NCI-H82 treated with DMSO at 0.1 percent for 48 hours (cell line): Measurements from ENCODE around the gene PHYKPL.
"Not testable (repeated sequence)": the region's sequence is repeated elsewhere in the genome, so short reads cannot be mapped to it uniquely, and the experiment has no call there.

Experiments used
- DNase-seq: peaks from one replicate; lab custom pipeline; 2025; ENCODE audit not compliant: unreplicated experiment; lab: John Stamatoyannopoulos, UW

PHYKPL gene

DNA sequence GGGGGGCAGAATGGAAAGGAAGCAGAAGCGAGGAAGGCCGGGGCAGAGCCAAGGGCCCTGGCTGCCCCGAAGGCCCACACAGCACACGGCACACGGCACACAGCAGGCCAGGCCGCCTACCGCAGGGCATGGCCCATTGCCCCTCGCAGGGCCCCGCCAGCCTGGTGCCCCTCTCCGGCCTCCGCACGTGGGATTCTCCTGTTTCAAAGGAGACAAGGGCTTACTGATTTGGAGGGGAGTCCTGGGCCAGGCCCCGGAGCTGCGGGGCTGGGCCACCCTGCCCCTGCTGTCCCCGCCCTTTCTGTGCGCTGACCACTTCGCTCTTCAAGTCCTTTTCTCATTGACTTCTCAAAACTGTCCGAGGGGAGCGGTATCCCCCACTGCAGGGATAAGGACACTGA is 7.7 kb upstream of the PHYKPL start:
- no peak for DNase-seq

DNA sequence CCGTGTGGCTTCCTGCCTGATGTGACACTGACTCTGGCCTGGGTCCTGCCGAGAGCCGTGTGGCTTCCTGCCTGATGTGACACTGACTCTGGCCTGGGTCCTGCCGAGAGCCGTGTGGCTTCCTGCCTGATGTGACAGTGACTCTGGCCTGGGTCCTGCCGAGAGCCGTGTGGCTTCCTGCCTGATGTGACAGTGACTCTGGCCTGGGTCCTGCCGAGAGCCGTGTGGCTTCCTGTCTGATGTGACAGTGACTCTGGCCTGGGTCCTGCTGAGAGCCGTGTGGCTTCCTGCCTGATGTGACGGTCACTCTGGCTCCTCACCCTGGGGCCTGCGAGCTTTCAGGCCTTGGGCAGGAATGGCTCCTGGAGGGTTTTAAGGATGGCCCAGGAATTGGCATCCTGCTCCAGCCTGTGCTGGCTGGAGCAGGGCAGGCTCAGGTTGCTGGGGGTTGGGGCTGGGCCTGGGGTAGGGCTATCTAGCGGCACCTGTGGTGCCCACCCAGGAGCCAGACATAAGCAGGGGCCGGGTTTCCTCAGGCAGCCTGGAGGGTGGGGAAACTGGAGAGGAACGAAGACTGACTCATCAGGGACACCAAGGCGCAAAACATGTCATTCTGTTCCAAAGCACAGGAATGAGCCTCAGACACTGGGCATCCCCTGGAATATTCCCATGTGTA is 7.2 kb upstream of the PHYKPL start:
- DNase-seq = not testable (repeated sequence)

- no peak for DNase-seq
These were observed 6.3 kb upstream of the PHYKPL start for GRCh38 chr5:178238711-178239592.

DNA sequence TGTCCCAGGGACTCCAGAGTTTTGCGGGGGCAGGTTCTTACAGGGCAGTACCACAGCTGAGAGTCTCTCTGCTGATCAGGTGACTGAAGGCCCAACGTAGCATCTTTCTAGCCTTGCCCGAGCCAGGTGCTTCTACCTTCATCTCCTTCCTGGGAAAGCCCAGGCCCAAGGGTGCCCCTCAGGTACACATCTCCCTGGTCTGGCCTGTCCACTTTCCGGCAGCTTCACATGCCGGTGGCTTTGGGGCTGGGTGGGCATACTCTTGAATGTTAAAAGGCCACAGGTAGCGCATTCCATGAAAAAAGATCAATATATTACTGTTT is 5.7 kb upstream of the PHYKPL start:
- no peak for DNase-seq

DNA sequence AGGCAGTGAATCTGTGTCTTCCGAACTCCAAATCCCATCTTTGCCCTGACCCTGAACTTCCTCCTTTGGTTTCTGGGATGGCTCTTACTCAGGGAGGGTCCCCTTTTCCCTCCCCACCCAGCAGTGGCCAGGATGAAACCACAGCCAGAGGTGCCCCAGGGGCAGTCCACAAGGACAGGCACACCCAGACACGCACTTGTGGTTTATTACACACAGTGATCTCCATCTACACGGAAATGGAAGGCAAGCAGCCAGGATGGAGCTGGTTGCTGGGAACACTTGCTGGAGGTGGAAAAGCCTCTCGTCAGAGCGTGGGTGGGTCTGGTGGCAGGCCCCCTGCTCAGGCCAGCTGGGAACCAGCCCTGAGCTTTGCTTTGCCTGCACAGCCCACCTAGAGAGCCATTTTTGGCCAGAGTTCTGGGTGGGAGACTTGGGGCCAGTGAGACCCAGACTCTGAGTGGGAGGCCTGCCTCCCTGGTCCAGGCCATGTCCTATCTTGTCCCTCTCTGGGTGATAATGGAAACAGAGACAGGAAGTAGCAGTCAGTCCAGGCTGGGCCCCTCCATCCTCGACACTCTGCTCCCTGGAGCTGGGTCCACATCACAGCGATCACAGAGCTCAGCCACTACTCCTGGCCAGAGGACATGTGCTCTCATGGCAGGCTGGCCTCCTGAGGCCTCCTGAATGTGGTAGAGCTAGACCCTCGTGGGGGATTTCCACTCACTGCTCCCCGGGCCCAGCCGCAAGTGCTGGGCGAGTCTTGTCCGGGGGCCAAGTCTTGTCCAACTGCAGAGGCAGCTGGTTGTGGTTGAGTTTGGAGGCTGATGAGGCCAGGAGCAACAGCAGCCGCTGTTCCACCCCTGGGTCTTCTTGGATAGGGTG is 5.1 kb upstream of the PHYKPL start:
- DNase-seq = no peak

- DNase-seq = no peak
These were observed 4.1 kb upstream of the PHYKPL start for GRCh38 chr5:178236679-178237078.

DNA sequence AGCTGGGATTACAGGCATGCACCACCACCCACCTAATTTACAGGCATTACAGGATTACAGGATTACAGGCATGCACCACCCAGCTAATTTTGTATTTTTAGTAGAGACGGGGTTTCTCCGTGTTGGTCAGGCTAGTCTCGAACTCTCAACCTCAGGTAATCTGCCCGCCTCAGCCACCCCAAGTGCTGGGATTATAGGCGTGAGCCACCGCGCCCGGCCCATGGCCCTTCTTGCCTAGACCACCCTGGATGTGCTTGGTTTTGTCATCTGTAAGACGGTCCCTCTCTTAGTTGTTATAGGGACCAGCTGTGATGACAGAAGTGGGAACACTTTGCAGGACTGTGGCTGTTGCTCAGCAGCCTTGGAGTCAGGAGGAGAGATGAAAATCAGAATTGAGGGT is 3.5 kb upstream of the PHYKPL start:
- no peak for DNase-seq

GRCh38 chr5:178235588-178235974 is 3.0 kb upstream of the PHYKPL start:
- no peak for DNase-seq

DNA sequence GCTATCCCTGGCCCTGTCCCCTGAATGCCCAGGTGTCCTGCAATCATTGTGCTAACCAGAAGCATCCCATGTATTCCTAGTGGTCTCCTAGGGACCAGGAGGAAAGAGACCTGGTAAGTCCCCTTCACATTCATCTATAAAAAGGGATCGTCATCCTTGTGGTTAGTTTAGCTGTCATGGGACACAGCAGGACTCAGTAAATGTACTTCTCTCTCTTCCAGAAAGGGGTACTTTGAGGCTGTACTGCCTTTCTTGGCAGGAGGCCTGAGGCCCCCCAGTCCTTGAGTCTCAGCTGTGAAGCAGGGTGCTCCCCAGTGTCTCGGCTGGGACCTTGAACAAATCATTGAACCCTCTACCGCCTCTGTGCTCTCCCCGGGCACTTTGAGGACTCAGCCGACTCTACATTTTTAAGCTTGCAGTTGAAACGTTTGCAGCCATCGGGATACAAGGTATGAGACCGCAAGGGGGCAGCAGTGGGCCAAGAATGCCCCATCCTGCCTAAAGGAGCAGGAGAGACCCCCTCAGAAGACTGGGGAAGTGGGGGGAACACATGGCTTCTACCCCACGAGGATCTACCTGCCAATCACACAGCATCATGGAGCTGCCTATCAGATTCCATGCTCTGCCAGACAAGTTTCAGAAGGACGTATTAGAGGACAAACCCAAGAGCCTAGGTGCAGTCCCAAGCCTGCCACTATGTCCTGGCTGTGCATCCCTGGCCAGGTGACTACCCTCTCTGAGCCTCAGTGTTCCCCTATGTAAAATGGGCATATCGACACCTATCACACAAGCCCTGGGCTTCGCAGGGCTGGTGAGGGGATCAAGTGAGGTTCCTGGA is 2.4 kb upstream of the PHYKPL start:
- peak; percentile 20 for DNase-seq

DNA sequence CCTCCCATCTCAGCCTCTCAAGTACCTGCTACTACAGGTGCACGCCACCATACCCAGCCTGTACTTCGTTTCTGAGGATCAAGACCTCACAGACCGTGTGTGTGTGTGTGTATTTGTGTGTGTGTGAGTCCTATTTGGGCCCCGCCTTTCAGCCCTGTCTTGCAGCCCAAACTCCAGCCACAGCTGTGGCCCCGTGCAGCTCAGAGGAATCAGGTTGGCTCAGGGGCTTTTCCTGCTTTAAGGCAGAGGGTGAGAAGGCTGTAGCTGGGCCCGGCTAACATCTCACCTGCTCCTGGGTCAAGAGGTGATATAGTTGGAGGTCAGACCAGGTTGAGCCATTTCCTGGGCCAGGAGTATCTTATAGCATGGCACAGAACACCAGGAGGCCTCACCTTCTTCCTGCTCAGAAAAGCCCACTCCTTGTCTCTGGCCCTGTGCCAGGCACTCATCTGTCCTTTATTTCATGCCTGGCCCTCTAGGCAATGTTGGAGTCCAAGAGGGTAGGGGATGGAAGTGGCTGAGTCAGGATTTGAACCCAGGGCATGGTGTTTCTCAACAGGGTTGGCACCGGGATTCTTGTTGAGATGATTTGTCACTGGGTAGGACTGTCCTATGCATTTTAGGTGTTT is 1.6 kb upstream of the PHYKPL start:
- DNase-seq = no peak

GRCh38 chr5:178232920-178233429 is 373 bp upstream of the PHYKPL start:
- no peak for DNase-seq

DNA sequence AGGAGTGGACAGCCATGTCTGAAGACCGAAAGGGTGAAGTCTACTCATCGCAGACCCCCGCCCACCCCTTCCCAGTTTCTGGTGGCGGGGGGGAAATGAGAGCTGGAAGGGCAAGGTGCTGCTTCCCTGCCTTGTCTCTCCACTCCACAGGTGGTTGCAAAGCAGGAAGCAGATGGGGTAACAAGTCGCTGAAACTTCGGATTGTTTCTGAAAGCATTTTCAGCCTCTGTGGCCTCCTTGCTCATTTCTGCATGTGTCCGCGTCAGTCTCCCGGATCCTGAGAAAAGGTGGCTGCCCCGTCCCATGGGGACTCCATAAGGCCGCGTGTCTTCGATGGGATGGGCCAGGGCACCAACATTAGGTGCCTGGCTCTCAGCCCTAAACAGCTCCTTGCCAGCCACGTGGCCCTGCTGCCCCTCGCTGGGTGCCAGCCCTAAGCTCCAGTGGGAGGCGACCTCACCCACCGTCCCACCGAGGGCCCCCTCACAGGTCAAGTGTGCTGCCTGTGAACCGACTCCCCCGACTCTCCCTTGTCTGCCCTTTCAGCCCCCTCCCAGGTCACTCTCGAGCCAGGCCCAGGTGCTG is 971 bp downstream of the PHYKPL start:
- no peak for DNase-seq

GRCh38 chr5:178230879-178231538 is 1.6 kb downstream of the PHYKPL start:
- no peak for DNase-seq

- no peak for DNase-seq
These were observed 2.7 kb downstream of the PHYKPL start for GRCh38 chr5:178229861-178230260.

DNA sequence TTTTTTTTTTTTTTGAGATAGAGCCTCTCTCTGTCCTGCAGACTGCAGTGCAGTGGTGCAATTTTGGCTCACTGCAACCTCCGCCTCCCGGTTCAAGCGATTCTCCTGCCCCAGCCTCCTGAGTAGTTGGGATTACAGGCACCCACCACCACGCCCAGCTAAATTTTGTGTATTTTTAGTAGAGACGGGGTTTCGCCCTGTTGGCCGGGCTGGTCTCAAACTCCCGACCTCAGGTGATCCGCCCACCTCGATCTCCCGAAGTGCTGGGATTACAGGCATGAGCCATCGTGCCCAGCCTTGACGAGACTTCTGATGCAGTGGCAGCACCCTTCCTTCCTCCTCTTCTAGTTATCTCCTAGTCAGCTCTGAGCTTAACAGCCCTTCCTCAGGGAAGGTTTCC is 3.5 kb downstream of the PHYKPL start:
- not testable (repeated sequence) for DNase-seq

- DNase-seq = no peak
These were observed 4.0 kb downstream of the PHYKPL start for GRCh38 chr5:178228609-178229008.

DNA sequence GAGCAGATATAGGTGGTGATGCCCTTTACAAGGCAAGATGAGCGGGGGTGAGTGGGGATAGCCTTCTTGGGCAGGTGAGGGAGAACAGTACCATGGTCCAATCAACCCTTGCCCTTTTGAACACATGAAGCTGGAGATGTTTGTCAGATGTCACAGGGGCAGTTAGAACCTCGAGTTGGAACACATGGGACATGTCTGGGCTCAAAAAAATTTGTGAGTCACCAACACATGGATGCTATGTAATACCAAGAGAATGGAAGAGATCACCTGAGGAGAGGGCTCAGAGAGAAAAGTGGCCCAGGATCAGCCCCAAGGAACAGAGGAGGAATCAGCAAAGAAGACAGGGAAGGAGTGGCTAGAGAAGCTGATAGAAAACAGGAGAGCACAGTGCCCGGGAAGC is 4.7 kb downstream of the PHYKPL start:
- no peak for DNase-seq

DNA sequence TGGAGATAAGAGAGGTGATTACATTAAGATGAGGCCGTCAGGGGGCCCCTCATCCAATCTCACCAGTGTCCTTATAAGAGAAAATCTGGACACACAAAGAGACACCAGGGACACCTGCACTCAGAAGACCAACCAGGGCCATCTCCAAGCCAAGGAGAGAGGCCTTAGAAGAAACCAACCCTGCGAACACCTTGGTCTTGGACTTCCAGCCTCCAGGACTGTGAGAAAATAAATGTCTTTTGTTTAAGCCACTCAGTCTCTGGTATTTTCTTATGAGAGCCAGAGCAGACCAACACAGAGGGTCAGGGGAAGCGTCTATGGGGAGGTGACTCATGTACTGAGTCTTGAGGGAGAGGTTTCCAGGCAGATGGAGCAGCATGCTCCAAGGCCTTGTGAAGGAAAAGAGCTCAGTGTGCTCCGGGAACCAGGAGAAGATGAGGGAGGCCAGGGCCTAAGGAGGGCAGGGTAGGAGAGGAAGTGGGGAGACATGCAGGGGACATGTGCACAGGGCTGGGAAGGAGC is 5.4 kb downstream of the PHYKPL start:
- no peak for DNase-seq

DNA sequence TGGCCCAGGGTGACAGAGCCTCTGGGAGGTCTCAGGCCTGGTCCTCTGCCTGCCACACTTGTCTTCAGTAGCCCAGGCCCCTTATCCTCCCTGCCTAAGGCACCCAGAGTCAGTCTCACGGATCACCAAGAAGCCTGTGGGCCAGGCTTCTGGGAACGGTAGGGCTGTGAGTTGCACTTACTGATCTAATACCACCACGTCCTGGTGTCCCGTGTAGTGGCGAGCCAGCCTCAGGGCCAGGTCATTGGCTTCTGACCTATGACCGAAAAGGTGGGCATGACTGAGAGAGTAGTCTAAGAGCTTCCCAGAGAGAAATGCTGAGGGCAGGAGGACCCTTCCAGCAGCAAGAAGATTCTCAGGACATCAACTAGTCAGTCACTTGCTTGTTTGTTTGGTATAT is 7.4 kb downstream of the PHYKPL start:
- no peak for DNase-seq
